ENCODE results near the gene KRTAP10-12. TPM values are rescaled to one million over a fixed set of nuclear protein-coding genes. Genes with fewer than 3 reads are reported as not detected.
A peak's percentile ranks its signal among the peaks of the same experiment; 100 is the strongest.

Gene KRTAP10-12
- total RNA-seq, 1 donor from 2014 or later: not detected

DNA sequence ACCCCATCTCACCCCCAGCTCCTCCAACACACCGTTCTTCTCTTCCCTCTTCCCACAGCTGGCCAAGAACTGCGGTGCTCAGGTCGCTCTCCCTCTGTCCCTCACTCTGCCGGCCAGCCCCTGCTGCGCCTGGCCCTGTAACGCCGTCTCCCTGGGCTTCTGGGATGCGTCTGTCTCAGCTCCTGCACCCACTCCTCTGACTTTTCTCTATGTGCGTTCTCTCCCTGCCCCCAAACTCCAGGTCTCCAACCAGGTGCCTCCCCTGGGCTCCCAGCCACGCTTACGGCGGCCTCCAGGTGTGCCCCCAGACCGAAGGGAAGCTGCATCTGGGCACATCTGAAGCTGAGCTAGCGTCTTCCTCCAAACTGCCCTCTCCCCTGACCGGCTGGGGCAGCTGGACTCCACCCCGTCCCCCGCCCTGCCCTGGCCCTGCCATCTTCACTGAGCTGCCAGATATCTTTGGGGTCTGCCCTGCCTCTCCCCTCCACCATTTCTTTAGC lies 2.6 kb downstream of the KRTAP10-12 start:
- Histone ChIP-seq H3F3A (ENCODE audit: low read depth) (no peaks in the 10 kb centered on the region), H4K20me1 (ENCODE audit: low read depth) (no peaks in the 10 kb centered on the region), H3K27me3 (peaks cover 25% of the 10 kb centered on the region), H3K9me3 (ENCODE audit: low read depth) (no peaks in the 10 kb centered on the region), H3K36me3 (no peaks in the 10 kb centered on the region), H3K79me2 (ENCODE audit: low read depth) (no peaks in the 10 kb centered on the region), H3K9ac (no peak overlapping the region), H3K27ac (no peak overlapping the region), H3K4me2 (no peak overlapping the region), H3K4me1 (peaks cover 31% of the 10 kb centered on the region), H2AFZ (replicated peaks) (peak overlapping the region; percentile 40), H3K4me3 (no peak overlapping the region)
- Mint-ChIP-seq H3K27ac (peak overlapping the region; percentile 71), H3K27me3 (ENCODE audit: insufficient read depth, low read depth) (peaks cover 46% of the 10 kb centered on the region), H3K4me1 (peaks cover 56% of the 10 kb centered on the region), H3K36me3 (no peaks in the 10 kb centered on the region), H3K9me3 (peaks cover 3% of the 10 kb centered on the region), H3K4me3 (no peak overlapping the region)
- no peak for DNase-seq (ENCODE audit: low spot score)
- no peak for TF ChIP-seq EZH2phosphoT487 (IDR thresholded peaks at IDR 0.05)
- TF ChIP-seq CTCF (IDR thresholded peaks at IDR 0.05): no peak
- TF ChIP-seq EZH2 (IDR thresholded peaks at IDR 0.05): no peak

DNA sequence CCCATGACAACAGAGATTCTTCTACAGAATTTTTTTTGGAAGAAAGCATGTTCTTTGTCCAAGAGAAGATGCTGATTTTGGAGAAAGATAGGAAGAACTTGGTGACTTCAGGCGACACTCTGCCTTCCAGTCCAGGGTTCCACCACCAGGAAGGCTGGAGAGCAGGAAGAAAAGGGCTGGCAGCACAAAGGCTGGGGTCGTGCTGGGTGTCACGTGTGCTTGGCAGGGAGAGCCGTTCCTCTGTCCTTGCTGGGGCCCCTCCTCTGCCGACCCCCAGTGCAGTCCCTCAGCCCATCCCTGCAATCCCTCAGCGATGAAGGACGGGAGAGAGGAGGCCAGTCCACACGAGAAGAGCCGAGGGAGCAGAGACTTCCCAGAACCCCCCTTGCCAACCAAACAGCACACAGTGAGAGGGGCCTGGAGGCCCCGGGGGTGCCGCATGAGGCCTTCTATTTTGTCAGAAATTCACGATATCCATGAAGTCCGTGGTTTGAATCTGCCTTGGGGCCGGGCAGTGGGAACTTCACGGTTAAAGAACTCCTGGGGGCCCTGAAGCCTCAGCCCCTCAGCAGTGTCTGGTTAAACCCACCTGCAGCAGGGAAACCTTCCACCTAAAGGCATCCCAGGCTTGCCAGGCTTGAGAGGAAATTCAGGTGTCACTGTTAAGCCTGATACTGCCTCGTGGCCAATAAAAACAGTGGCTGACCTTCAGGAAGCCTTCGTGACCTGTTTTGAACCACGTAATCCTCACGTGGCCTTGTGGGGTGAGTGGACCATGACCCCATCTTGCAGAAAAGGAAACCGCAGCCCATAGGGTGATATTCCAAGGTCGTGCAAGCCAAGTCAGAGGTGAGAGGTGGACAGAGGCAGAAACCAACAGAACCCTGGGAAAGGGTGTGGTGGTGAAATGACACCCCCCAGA lies 3.4 kb downstream of the KRTAP10-12 start:
- H2AFZ ChIP-seq (replicated peaks): peak overlapping the region; percentile 40

DNA sequence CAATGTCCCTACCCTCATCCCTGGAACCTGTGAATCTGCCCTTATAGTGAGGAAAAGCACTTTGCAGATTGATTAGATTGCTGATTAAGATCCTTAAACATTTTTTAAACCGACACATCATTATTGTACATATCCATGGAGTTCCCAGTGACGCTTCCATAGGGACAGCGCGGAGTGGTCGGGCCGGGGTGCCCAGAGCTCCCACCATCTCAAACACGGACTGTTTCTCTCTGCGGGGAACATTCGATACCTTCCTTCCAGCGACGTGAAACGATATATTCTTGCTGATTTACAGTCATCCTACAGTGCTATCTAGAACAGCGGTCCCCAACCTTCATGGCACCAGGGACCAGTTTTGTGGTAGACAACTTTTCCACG lies 4.0 kb downstream of the KRTAP10-12 start:
- no peaks in the 10 kb centered on the region for H3K36me3 Mint-ChIP-seq
- no peak overlapping the region for H3K4me3 Mint-ChIP-seq
- Histone ChIP-seq H3K9ac (no peak overlapping the region), H3K27ac (no peak overlapping the region), H3K36me3 (no peaks in the 10 kb centered on the region), H3K9me3 (ENCODE audit: low read depth) (no peaks in the 10 kb centered on the region), H3K79me2 (ENCODE audit: low read depth) (no peaks in the 10 kb centered on the region), H3K4me1 (peaks cover 31% of the 10 kb centered on the region), H4K20me1 (ENCODE audit: low read depth) (no peaks in the 10 kb centered on the region), H3K27me3 (peaks cover 39% of the 10 kb centered on the region), H3K4me3 (no peak overlapping the region), H3K4me2 (no peak overlapping the region), H3F3A (ENCODE audit: low read depth) (no peaks in the 10 kb centered on the region), H2AFZ (replicated peaks) (no peak overlapping the region)
- TF ChIP-seq EZH2phosphoT487 (IDR thresholded peaks at IDR 0.05): no peak
- TF ChIP-seq CTCF (IDR thresholded peaks at IDR 0.05): no peak
- DNase-seq (ENCODE audit: low spot score): no peak
- peaks cover 55% of the 10 kb centered on the region for H3K27me3 Mint-ChIP-seq (ENCODE audit: insufficient read depth, low read depth)
- no peak overlapping the region for H3K27ac Mint-ChIP-seq
- H3K4me1 Mint-ChIP-seq: peaks cover 60% of the 10 kb centered on the region
- H3K9me3 Mint-ChIP-seq: peaks cover 4% of the 10 kb centered on the region

More for the DNA sequence above, 3.4 kb downstream of the KRTAP10-12 start:
- H4K20me1 ChIP-seq (ENCODE audit: low read depth): no peaks in the 10 kb centered on the region
- TF ChIP-seq CTCF (IDR thresholded peaks at IDR 0.05): no peak
- no peak for TF ChIP-seq EZH2phosphoT487 (IDR thresholded peaks at IDR 0.05)
- no peak for TF ChIP-seq EZH2 (IDR thresholded peaks at IDR 0.05)
- H3K4me1 ChIP-seq: peaks cover 31% of the 10 kb centered on the region
- H3K27me3 ChIP-seq: peaks cover 33% of the 10 kb centered on the region
- Mint-ChIP-seq H3K27me3 (ENCODE audit: insufficient read depth, low read depth) (peaks cover 49% of the 10 kb centered on the region), H3K4me1 (peaks cover 61% of the 10 kb centered on the region), H3K36me3 (no peaks in the 10 kb centered on the region), H3K9me3 (peaks cover 5% of the 10 kb centered on the region), H3K27ac (no peak overlapping the region), H3K4me3 (no peak overlapping the region)
- no peak overlapping the region for H3K4me3 ChIP-seq
- no peaks in the 10 kb centered on the region for H3K9me3 ChIP-seq (ENCODE audit: low read depth)
- no peaks in the 10 kb centered on the region for H3K79me2 ChIP-seq (ENCODE audit: low read depth)
- H3K4me2 ChIP-seq: no peak overlapping the region
- no peaks in the 10 kb centered on the region for H3F3A ChIP-seq (ENCODE audit: low read depth)
- H3K9ac ChIP-seq: no peak overlapping the region
- DNase-seq (ENCODE audit: low spot score): no peak
- H3K36me3 ChIP-seq: no peaks in the 10 kb centered on the region
- H3K27ac ChIP-seq: no peak overlapping the region

Data from neural progenitor cell (in vitro differentiated cells).